Neural cell (in vitro differentiated cells): Measurements from ENCODE around the gene SEC14L1.

Experiments
- CTCF ChIP-seq: fragments of 450-650 bp; IDR thresholded peaks from 2 replicates; pipeline ENCODE4 v1.5.1; 2014; ENCODE audit warnings: antibody characterized with exemption, mild to moderate bottlenecking, moderate library complexity; ENCODE audit not compliant: poor library complexity, severe bottlenecking
- EZH2 ChIP-seq: fragments of 200-600, 300-800 bp; shearing (Covaris generic), sonication (generic); IDR thresholded peaks from 2 replicates; pipeline ENCODE4 v1.6.1; 2014; ENCODE audit warnings: antibody characterized with exemption, low read length, borderline replicate concordance, mild to moderate bottlenecking; ENCODE audit not compliant: insufficient read depth, poor library complexity, severe bottlenecking
- POLR2AphosphoS5 ChIP-seq: IDR thresholded peaks from 2 replicates; pipeline ENCODE4 v1.6.1; 2012
- RAD21 ChIP-seq: fragments of 450-650 bp; conservative IDR thresholded peaks from 2 replicates; pipeline ENCODE4 v1.6.1; 2014; ENCODE audit warnings: antibody characterized with exemption, mild to moderate bottlenecking, moderate library complexity
- REST ChIP-seq: IDR thresholded peaks from 2 replicates; pipeline ENCODE4 v1.6.1; 2012; ENCODE audit warnings: borderline replicate concordance
- SMC3 ChIP-seq: fragments of 450-650 bp; conservative IDR thresholded peaks from 2 replicates; pipeline ENCODE4 v1.6.1; 2014; ENCODE audit warnings: antibody characterized with exemption, mild to moderate bottlenecking, moderate library complexity; ENCODE audit not compliant: poor library complexity

- TF ChIP-seq CTCF, result no peak
- no peak for TF ChIP-seq REST
- TF ChIP-seq SMC3, result no peak
- no peak for TF ChIP-seq POLR2AphosphoS5
- TF ChIP-seq EZH2, result no peak
- no peak for TF ChIP-seq RAD21
Measured at GRCh38 chr17:77126519-77126918, 14.2 kb upstream of the SEC14L1 start.
